BJ (cell line): ENCODE data around the gene FKRP. TPM values are rescaled to one million over a fixed set of nuclear protein-coding genes. Genes with fewer than 3 reads are reported as not detected.

Source experiments
- CTCF ChIA-PET: fragments of 350-600 bp; formaldehyde crosslinking; extraction: SDS; loops from one replicate; lab custom pipeline; 2021; ENCODE audit warnings: antibody characterized with exemption, inconsistent platforms; lab: Yijun Ruan, JAX
- POLR2A ChIA-PET: fragments of 300-600 bp; sonication (Branson Sonifier 250); formaldehyde crosslinking; extraction: SDS; loops from one replicate; lab custom pipeline; 2021; ENCODE audit warnings: antibody characterized with exemption; lab: Charles Lee
- DNase-seq: peaks from one replicate; pipeline ENCODE4 v3.0.0-alpha.2; 2011; ENCODE audit warnings: low read depth
- H3K27me3 ChIP-seq: 2 replicates; pipeline ENCODE4 v1.6.0; 2011; ENCODE audit warnings: low read length; ENCODE audit not compliant: control insufficient read depth, insufficient read depth
- H3K36me3 ChIP-seq: 2 replicates; pipeline ENCODE4 v1.5.1; 2011; ENCODE audit warnings: low read length; ENCODE audit not compliant: control insufficient read depth, insufficient read depth
- H3K4me3 ChIP-seq: 2 replicates; pipeline ENCODE4 v1.5.1; 2011; ENCODE audit warnings: low read depth, mild to moderate bottlenecking, control low read depth, low read length
- CTCF ChIP-seq: IDR thresholded peaks from 2 replicates; pipeline ENCODE4 v1.5.1; 2011; ENCODE audit warnings: low read depth, mild to moderate bottlenecking, control low read depth, inconsistent platforms, low read length, moderate library complexity; ENCODE audit not compliant: insufficient read depth
- polyA plus RNA-seq: library from polyadenylated mRNA; depleted of rRNA; stranded (reverse); fragments of >200 nt; gene quantifications from 2 replicates; pipeline ENCODE4 v1.2.3, GENCODE V29; 2011

FKRP gene
- polyA plus RNA-seq, 1 experiment: 15.1 TPM

GRCh38 chr19:46737761-46738171 is 8.1 kb upstream of the FKRP start:
- Histone ChIP-seq H3K36me3 (peaks cover 31% of the 10 kb centered on the region), H3K4me3 (no peak overlapping the region), H3K27me3 (no peaks in the 10 kb centered on the region)
- POLR2A ChIA-PET: no interaction called here
- CTCF ChIA-PET: interaction anchor here (1.6 to 9.6 kb wide), 3 partner anchors 9 to 34 kb away, joined by 4 to 77 read pairs (median 8); no protein-coding TSS in a partner anchor
- no peak for DNase-seq
- TF ChIP-seq CTCF: no peak

- Histone ChIP-seq H3K36me3 (peaks cover 20% of the 10 kb centered on the region), H3K4me3 (no peak overlapping the region), H3K27me3 (no peaks in the 10 kb centered on the region)
- DNase-seq: no peak
- ChIA-PET CTCF (interaction anchor here (0.9 to 9.6 kb wide), 3 partner anchors 10 to 23 kb away, joined by 3 to 77 read pairs (median 4); no protein-coding TSS in a partner anchor), POLR2A (no interaction called here)
- TF ChIP-seq CTCF: no peak
These were observed 6.5 kb upstream of the FKRP start for GRCh38 chr19:46739290-46739771.

DNA sequence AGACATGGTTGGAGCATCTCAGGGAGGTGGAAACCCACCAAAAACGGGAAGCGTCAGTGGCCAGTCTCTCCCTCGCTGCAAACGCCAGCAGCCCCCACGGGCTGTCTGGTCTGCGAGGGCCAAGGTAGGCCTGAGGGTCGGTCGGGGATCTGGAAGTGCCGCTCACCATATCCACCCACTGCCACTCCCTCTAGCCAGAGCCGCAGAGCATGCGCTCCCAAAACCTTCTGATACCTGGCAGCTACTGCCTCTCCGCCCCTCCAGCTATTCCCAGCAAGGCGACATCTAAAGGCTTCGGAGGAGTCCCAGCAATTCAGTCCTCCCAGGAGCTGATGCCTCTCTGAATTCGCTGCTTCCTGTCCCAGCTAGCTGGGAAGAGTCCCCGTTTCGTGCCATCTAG is 4.4 kb upstream of the FKRP start:
- no peak for TF ChIP-seq CTCF
- Histone ChIP-seq H3K36me3 (peaks cover 20% of the 10 kb centered on the region), H3K4me3 (no peak overlapping the region), H3K27me3 (no peaks in the 10 kb centered on the region)
- DNase-seq: no peak
- POLR2A ChIA-PET: no interaction called here
- CTCF ChIA-PET: interaction anchor here (0.7 to 9.6 kb wide), 5 partner anchors 9 to 127 kb away, joined by 3 to 77 read pairs (median 4); no protein-coding TSS in a partner anchor

GRCh38 chr19:46742926-46743480 is 2.9 kb upstream of the FKRP start:
- no peak for TF ChIP-seq CTCF
- peaks cover 8% of the 10 kb centered on the region for H3K36me3 ChIP-seq
- POLR2A ChIA-PET: no interaction called here
- no peaks in the 10 kb centered on the region for H3K27me3 ChIP-seq
- H3K4me3 ChIP-seq: no peak overlapping the region
- CTCF ChIA-PET: interaction anchor here (0.7 to 9.6 kb wide), 4 partner anchors 12 to 248 kb away, joined by 3 to 77 read pairs (median 3); no protein-coding TSS in a partner anchor
- no peak for DNase-seq

DNA sequence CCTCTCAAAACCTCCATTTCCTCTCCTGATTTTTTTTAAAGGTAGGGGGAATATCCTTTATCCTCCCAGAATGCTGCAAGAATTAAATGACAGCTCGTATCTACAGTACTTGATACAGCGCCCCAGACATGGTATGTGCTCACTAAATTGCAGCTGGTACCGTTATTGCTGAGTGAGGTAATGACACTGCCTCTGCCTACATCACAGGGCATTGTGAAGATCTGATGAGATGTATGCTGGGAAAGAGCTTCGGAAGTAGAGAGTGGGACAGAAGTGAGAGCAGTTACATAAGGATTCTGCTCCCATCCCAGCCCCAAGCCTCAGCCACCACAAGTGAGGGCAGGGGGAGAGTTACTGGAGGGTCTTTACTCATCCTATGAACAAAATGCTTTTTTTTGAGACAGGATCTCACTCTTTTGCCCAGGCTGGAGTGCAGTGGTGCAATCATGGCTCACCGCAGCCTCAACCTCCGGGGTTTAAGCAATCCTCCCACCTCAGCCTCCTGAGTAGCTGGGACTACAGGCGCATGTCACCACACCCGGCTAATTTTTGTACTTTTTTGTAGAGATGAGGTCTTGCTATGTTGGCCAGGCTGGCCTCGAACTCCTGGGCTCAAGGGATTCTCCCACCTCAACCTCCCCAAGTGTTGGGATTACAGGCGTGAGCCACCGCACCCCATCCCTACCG is 1.7 kb upstream of the FKRP start:
- no peak for TF ChIP-seq CTCF
- H3K36me3 ChIP-seq: peaks cover 8% of the 10 kb centered on the region
- H3K27me3 ChIP-seq: no peaks in the 10 kb centered on the region
- POLR2A ChIA-PET: interaction anchor here (0.6 kb wide), 1 partner anchor 144 kb away, joined by 9 read pairs; no protein-coding TSS in a partner anchor
- H3K4me3 ChIP-seq: no peak overlapping the region
- CTCF ChIA-PET: interaction anchor here (0.6 to 9.6 kb wide), 5 partner anchors 9 to 97 kb away, joined by 3 to 77 read pairs (median 4); no protein-coding TSS in a partner anchor
- DNase-seq: no peak
